ENCODE measurements around the gene SLC6A7. TPM values are rescaled to one million over a fixed set of nuclear protein-coding genes. Genes with fewer than 3 reads are reported as not detected.

The SLC6A7 gene
- total RNA-seq, 2 experiments from 2014 or later = not detected

GRCh38 chr5:150256410-150257064 lies 66.7 kb downstream of the SLC6A7 start:
- Mint-ChIP-seq H3K27me3 (no peaks in the 10 kb centered on the region), H3K9me3 (no peaks in the 10 kb centered on the region), H3K27ac (no peak overlapping the region), H3K36me3 (ENCODE audit: low read depth) (no peaks in the 10 kb centered on the region), H3K4me1 (ENCODE audit: low read depth) (no peaks in the 10 kb centered on the region), H3K4me3 (no peak overlapping the region)
- intact Hi-C loops (cut with micrococcal nuclease) = no loop called here
- no peak for DNase-seq
- POLR2A ChIA-PET = no interaction called here
- ATAC-seq = no peak
- CTCF ChIA-PET = no interaction called here
- no peak for TF ChIP-seq CTCF (IDR thresholded peaks at IDR 0.05)

GRCh38 chr5:150257424-150257823 lies 67.6 kb downstream of the SLC6A7 start:
- H3K27me3 Mint-ChIP-seq = peaks cover 2% of the 10 kb centered on the region
- H3K4me3 Mint-ChIP-seq = no peak overlapping the region
- no peaks in the 10 kb centered on the region for H3K9me3 Mint-ChIP-seq
- H3K27ac Mint-ChIP-seq = no peak overlapping the region
- ChIA-PET POLR2A (no interaction called here), CTCF (no interaction called here)
- DNase-seq (no peak), ATAC-seq (no peak)
- intact Hi-C loops (cut with micrococcal nuclease) = no loop called here
- H3K4me1 Mint-ChIP-seq (ENCODE audit: low read depth) = no peaks in the 10 kb centered on the region
- H3K36me3 Mint-ChIP-seq (ENCODE audit: low read depth) = no peaks in the 10 kb centered on the region
- no peak for TF ChIP-seq CTCF (IDR thresholded peaks at IDR 0.05)

GRCh38 chr5:150258130-150258529 lies 68.3 kb downstream of the SLC6A7 start:
- H3K4me3 Mint-ChIP-seq = no peak overlapping the region
- H3K4me1 Mint-ChIP-seq (ENCODE audit: low read depth) = no peaks in the 10 kb centered on the region
- ATAC-seq = no peak
- intact Hi-C loops (cut with micrococcal nuclease) = no loop called here
- H3K9me3 Mint-ChIP-seq = no peaks in the 10 kb centered on the region
- ChIA-PET POLR2A (no interaction called here), CTCF (no interaction called here)
- no peaks in the 10 kb centered on the region for H3K36me3 Mint-ChIP-seq (ENCODE audit: low read depth)
- no peak for TF ChIP-seq CTCF (IDR thresholded peaks at IDR 0.05)
- no peak overlapping the region for H3K27ac Mint-ChIP-seq
- peak; percentile 11 for DNase-seq
- H3K27me3 Mint-ChIP-seq = peaks cover 2% of the 10 kb centered on the region

Other genes starting within 250 kb of the SLC6A7 start
- not detected for gene PDE6A, start 245.3 kb upstream of the SLC6A7 start, total RNA-seq
- 1 to 10 TPM; 5.0 to 5.3 TPM for gene SLC26A2, start 229.3 kb upstream of the SLC6A7 start, total RNA-seq
- 1 to 10 TPM; 1.2 to 2.2 TPM for gene TIGD6, start 189.4 kb upstream of the SLC6A7 start, total RNA-seq
- 10 to 100 TPM; 30.4 to 32.6 TPM for gene HMGXB3, start 189.3 kb upstream of the SLC6A7 start, total RNA-seq
- gene CSF1R, start 103.5 kb upstream of the SLC6A7 start, total RNA-seq = not detected
- gene PDGFRB, start 34.2 kb upstream of the SLC6A7 start, total RNA-seq = under 1 TPM; 0.58 to 0.74 TPM
- gene CDX1, start 23.3 kb upstream of the SLC6A7 start, total RNA-seq = not detected
- not detected for gene CAMK2A, start 99.7 kb downstream of the SLC6A7 start, total RNA-seq
- gene ARSI, start 112.8 kb downstream of the SLC6A7 start, total RNA-seq = not detected
- 100 to 1,000 TPM; 114 to 117 TPM for gene TCOF1, start 167.6 kb downstream of the SLC6A7 start, total RNA-seq
- 100 to 1,000 TPM; 277 to 282 TPM for gene CD74, start 222.8 kb downstream of the SLC6A7 start, total RNA-seq

Measured in activated CD8-positive, alpha-beta T cell treated with anti-CD3 and anti-CD28 coated beads for 36 hours (primary cell).